Measurements from ENCODE around the gene RABIF.

RABIF gene

GRCh38 chr1:202890392-202890791, 1.4 kb upstream of the RABIF start:
- no peak overlapping the region for H4K12ac ChIP-seq (ENCODE audit: low read depth, low read length)
- H3K4me3 ChIP-seq (ENCODE audit: low read depth, low read length) = no peak overlapping the region
- no peak overlapping the region for H2BK5ac ChIP-seq (ENCODE audit: low read depth, low read length, poor library complexity)
- no peaks in the 10 kb centered on the region for H3K9me3 ChIP-seq (ENCODE audit: insufficient read depth, low read depth, low read length)
- H2AK5ac ChIP-seq (ENCODE audit: low read length) = no peak overlapping the region
- peaks cover 10 to 22% of the 10 kb centered on the region in 2 experiments for H3K36me3 ChIP-seq (ENCODE audit: control insufficient read depth in 1 of 2, insufficient read depth in 2 of 2, low read length in 2 of 2)
- H3K4ac ChIP-seq (ENCODE audit: low read depth, low read length) = no peak overlapping the region
- no peak overlapping the region for H2BK12ac ChIP-seq (ENCODE audit: low read length)
- no peaks in the 10 kb centered on the region for H3K4me1 ChIP-seq (ENCODE audit: control insufficient read depth in 1 of 2, insufficient read depth in 2 of 2, low read length in 2 of 2)
- H4K91ac ChIP-seq (ENCODE audit: low read depth, low read length) = no peak overlapping the region
- no peaks in the 10 kb centered on the region for H3K27me3 ChIP-seq (ENCODE audit: insufficient read depth, low read length)
- H4K8ac ChIP-seq (ENCODE audit: low read depth, low read length) = no peak overlapping the region
- H3K9ac ChIP-seq (ENCODE audit: low read length) = no peak overlapping the region
- no peak overlapping the region for H3K14ac ChIP-seq (ENCODE audit: low read length)
- no peak for DNase-seq
- peaks cover 6% of the 10 kb centered on the region for H3K79me2 ChIP-seq (ENCODE audit: control insufficient read depth, insufficient read depth, low read length, poor library complexity)
- H3K27ac ChIP-seq (ENCODE audit: low read depth, low read length) = no peak overlapping the region
- no peak overlapping the region for H2AFZ ChIP-seq (ENCODE audit: insufficient read depth, low read length, poor library complexity)
- H2BK120ac ChIP-seq (ENCODE audit: insufficient read depth, low read length, poor library complexity) = no peak overlapping the region
- peaks cover 9% of the 10 kb centered on the region for H3K79me1 ChIP-seq (ENCODE audit: low read length)
- no peak overlapping the region for H3K4me2 ChIP-seq (ENCODE audit: low read length)
- no peak overlapping the region for H3K18ac ChIP-seq (ENCODE audit: low read length)
- H3K23ac ChIP-seq (ENCODE audit: low read length) = no peak overlapping the region
- WGBS (ENCODE audit: extremely low coverage, insufficient coverage, insufficient read length) = 100% methylated on average over 2 of the region's 4 CpGs

DNA sequence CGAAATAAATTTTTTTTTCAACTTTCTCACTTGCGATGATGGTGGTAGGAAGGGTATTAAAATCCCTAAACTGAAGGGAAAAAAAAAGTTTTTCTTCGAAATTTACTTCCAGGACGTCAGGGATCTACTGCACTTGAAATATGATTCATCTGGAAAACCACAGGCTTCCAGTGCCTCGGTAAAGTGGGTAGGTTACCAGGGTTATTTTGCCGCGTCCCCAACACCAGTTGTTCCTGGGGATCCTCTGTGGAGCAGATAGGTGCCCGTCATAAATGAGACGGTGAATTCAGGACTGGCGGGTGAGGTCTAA, 773 bp downstream of the RABIF start:
- Histone ChIP-seq H3K9ac (ENCODE audit: low read length) (peak overlapping the region; percentile 81), H3K18ac (ENCODE audit: low read length) (peak overlapping the region; percentile 43), H3K23ac (ENCODE audit: low read length) (no peak overlapping the region), H3K4me3 (ENCODE audit: low read depth, low read length) (peak overlapping the region; percentile 87), H3K79me2 (ENCODE audit: control insufficient read depth, insufficient read depth, low read length, poor library complexity) (peaks cover 6% of the 10 kb centered on the region), H4K91ac (ENCODE audit: low read depth, low read length) (no peak overlapping the region), H3K36me3 (ENCODE audit: control insufficient read depth in 1 of 2, insufficient read depth in 2 of 2, low read length in 2 of 2) (peaks cover 8 to 14% of the 10 kb centered on the region in 2 experiments), H2AK5ac (ENCODE audit: low read length) (no peak overlapping the region), H3K9me3 (ENCODE audit: insufficient read depth, low read depth, low read length) (no peaks in the 10 kb centered on the region), H2BK5ac (ENCODE audit: low read depth, low read length, poor library complexity) (peak overlapping the region; percentile 26), H2AFZ (ENCODE audit: insufficient read depth, low read length, poor library complexity) (peak overlapping the region; percentile 79), H3K79me1 (ENCODE audit: low read length) (peaks cover 9% of the 10 kb centered on the region), H3K27ac (ENCODE audit: low read depth, low read length) (peak overlapping the region; percentile 95), H3K27me3 (ENCODE audit: insufficient read depth, low read length) (no peaks in the 10 kb centered on the region), H2BK12ac (ENCODE audit: low read length) (no peak overlapping the region), H4K8ac (ENCODE audit: low read depth, low read length) (peak overlapping the region; percentile 94), H2BK120ac (ENCODE audit: insufficient read depth, low read length, poor library complexity) (peak overlapping the region; percentile 20), H4K12ac (ENCODE audit: low read depth, low read length) (peak overlapping the region; percentile 35), H3K4me2 (ENCODE audit: low read length) (peak overlapping the region; percentile 98), H3K4me1 (ENCODE audit: control insufficient read depth in 1 of 2, insufficient read depth in 2 of 2, low read length in 2 of 2) (no peaks in the 10 kb centered on the region), H3K4ac (ENCODE audit: low read depth, low read length) (no peak overlapping the region), H3K14ac (ENCODE audit: low read length) (peak overlapping the region; percentile 55)
- WGBS (ENCODE audit: extremely low coverage, insufficient coverage, insufficient read length) = no CpG with 5 or more reads among the region's 10 CpGs
- no peak for DNase-seq

DNA sequence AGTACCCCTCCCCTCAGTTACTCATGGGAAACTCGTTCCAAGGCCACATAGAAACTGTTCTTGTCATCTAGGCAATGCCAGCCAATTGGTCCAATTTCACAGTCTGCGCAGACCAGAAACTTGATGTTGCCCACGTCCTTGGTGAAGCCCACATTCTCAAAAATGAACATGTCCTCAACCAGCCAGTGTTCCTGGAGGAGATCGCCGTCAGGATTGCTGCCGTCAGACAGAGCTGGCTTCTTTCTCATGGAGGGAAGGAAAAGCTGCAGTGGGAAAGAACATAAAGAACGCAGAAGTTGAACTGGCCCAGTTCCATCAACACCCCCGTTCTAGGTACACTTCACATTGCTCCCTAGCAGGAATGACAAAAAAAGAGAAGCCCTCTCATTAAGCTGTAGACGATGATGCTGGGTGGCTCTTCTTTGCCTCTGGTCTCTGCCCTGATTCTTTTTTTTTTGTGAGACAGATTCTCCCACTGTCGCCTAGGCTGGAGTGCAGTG, 7.9 kb downstream of the RABIF start:
- Histone ChIP-seq H3K9ac (ENCODE audit: low read length) (no peak overlapping the region), H4K12ac (ENCODE audit: low read depth, low read length) (no peak overlapping the region), H3K79me1 (ENCODE audit: low read length) (no peaks in the 10 kb centered on the region), H2AFZ (ENCODE audit: insufficient read depth, low read length, poor library complexity) (no peak overlapping the region), H3K9me3 (ENCODE audit: insufficient read depth, low read depth, low read length) (no peaks in the 10 kb centered on the region), H3K4me2 (ENCODE audit: low read length) (no peak overlapping the region), H4K8ac (ENCODE audit: low read depth, low read length) (no peak overlapping the region), H2BK12ac (ENCODE audit: low read length) (no peak overlapping the region), H4K91ac (ENCODE audit: low read depth, low read length) (no peak overlapping the region), H3K79me2 (ENCODE audit: control insufficient read depth, insufficient read depth, low read length, poor library complexity) (no peaks in the 10 kb centered on the region), H2BK120ac (ENCODE audit: insufficient read depth, low read length, poor library complexity) (no peak overlapping the region), H3K36me3 (ENCODE audit: control insufficient read depth in 1 of 2, insufficient read depth in 2 of 2, low read length in 2 of 2) (peaks cover 10 to 18% of the 10 kb centered on the region in 2 experiments), H2AK5ac (ENCODE audit: low read length) (no peak overlapping the region), H3K4me1 (ENCODE audit: control insufficient read depth in 1 of 2, insufficient read depth in 2 of 2, low read length in 2 of 2) (no peaks in the 10 kb centered on the region), H3K4ac (ENCODE audit: low read depth, low read length) (no peak overlapping the region), H2BK5ac (ENCODE audit: low read depth, low read length, poor library complexity) (no peak overlapping the region), H3K14ac (ENCODE audit: low read length) (no peak overlapping the region), H3K27ac (ENCODE audit: low read depth, low read length) (no peak overlapping the region), H3K27me3 (ENCODE audit: insufficient read depth, low read length) (no peaks in the 10 kb centered on the region), H3K23ac (ENCODE audit: low read length) (no peak overlapping the region), H3K18ac (ENCODE audit: low read length) (no peak overlapping the region), H3K4me3 (ENCODE audit: low read depth, low read length) (peak overlapping the region; percentile 13)
- no CpG with 5 or more reads among the region's 10 CpGs for WGBS (ENCODE audit: extremely low coverage, insufficient coverage, insufficient read length)
- no peak for DNase-seq

DNA sequence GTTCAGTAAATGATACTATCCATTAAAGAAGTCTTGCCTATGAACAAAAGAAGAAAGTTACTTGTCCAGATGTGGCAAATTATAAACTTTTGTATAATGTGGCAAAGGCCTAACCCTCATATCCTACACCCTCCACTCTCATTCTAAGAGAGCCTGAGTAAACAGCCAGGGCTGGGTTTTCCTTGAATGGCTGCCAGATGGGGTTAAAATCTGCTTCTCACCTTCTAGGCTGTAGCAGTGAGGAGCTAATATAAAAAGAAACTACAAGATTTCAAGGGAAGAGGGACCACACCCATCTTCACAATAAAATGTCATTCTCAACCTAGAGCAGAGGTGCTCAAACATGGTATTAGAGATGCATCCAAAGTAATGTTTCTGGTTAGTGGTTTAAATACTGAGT, 8.9 kb downstream of the RABIF start:
- Histone ChIP-seq H3K14ac (ENCODE audit: low read length) (no peak overlapping the region), H2BK12ac (ENCODE audit: low read length) (no peak overlapping the region), H3K9me3 (ENCODE audit: insufficient read depth, low read depth, low read length) (no peaks in the 10 kb centered on the region), H3K4me2 (ENCODE audit: low read length) (no peak overlapping the region), H3K79me2 (ENCODE audit: control insufficient read depth, insufficient read depth, low read length, poor library complexity) (no peaks in the 10 kb centered on the region), H2BK5ac (ENCODE audit: low read depth, low read length, poor library complexity) (no peak overlapping the region), H3K18ac (ENCODE audit: low read length) (no peak overlapping the region), H3K27me3 (ENCODE audit: insufficient read depth, low read length) (no peaks in the 10 kb centered on the region), H3K27ac (ENCODE audit: low read depth, low read length) (no peak overlapping the region), H3K23ac (ENCODE audit: low read length) (no peak overlapping the region), H3K79me1 (ENCODE audit: low read length) (no peaks in the 10 kb centered on the region), H2AFZ (ENCODE audit: insufficient read depth, low read length, poor library complexity) (no peak overlapping the region), H2AK5ac (ENCODE audit: low read length) (no peak overlapping the region), H3K36me3 (ENCODE audit: control insufficient read depth in 1 of 2, insufficient read depth in 2 of 2, low read length in 2 of 2) (peaks cover 10 to 18% of the 10 kb centered on the region in 2 experiments), H3K4me1 (ENCODE audit: control insufficient read depth in 1 of 2, insufficient read depth in 2 of 2, low read length in 2 of 2) (no peaks in the 10 kb centered on the region), H3K4me3 (ENCODE audit: low read depth, low read length) (no peak overlapping the region), H3K9ac (ENCODE audit: low read length) (no peak overlapping the region), H3K4ac (ENCODE audit: low read depth, low read length) (no peak overlapping the region), H4K12ac (ENCODE audit: low read depth, low read length) (no peak overlapping the region), H2BK120ac (ENCODE audit: insufficient read depth, low read length, poor library complexity) (no peak overlapping the region), H4K8ac (ENCODE audit: low read depth, low read length) (no peak overlapping the region), H4K91ac (ENCODE audit: low read depth, low read length) (no peak overlapping the region)
- DNase-seq = no peak

Data from trophoblast cell (in vitro differentiated cells and primary cell).